PFSK-1 (cell line): Measurements from ENCODE around the gene GNPNAT1.

Experiments
- FOXP2 ChIP-seq: optimal IDR thresholded peaks from 2 replicates; pipeline ENCODE3; 2011; ENCODE audit warnings: borderline replicate concordance, control low read depth, inconsistent platforms; ENCODE audit not compliant: insufficient read depth; ENCODE audit errors: extremely low read length, extremely low read depth
- POLR2AphosphoS5 ChIP-seq: IDR thresholded peaks from 2 replicates; pipeline ENCODE4 v1.6.1; 2012; ENCODE audit warnings: low read depth, mild to moderate bottlenecking, control low read depth, low read length, moderate library complexity
- SIN3A ChIP-seq: IDR thresholded peaks from 2 replicates; pipeline ENCODE4 v1.6.1; 2012; ENCODE audit warnings: mild to moderate bottlenecking, low read length, moderate library complexity, borderline replicate concordance; ENCODE audit not compliant: insufficient read depth
- TAF1 ChIP-seq: IDR thresholded peaks from 2 replicates; pipeline ENCODE4 v1.6.1; 2012; ENCODE audit warnings: low read length, control low read depth, borderline replicate concordance; ENCODE audit not compliant: insufficient read depth
- TF ChIP-seq, protein P1 (sequence below), 2 experiments: IDR thresholded peaks; 2 replicates each; pipeline versions ENCODE4 v1.6.1 to v1.8.0; 2011 to 2012; ENCODE audit warnings: low read depth in 2 of 2, low read length in 2 of 2, control low read depth in 1 of 2, inconsistent platforms in 1 of 2, mild to moderate bottlenecking in 1 of 2, moderate library complexity in 1 of 2; ENCODE audit not compliant: insufficient read depth in 1 of 2

The GNPNAT1 gene

DNA sequence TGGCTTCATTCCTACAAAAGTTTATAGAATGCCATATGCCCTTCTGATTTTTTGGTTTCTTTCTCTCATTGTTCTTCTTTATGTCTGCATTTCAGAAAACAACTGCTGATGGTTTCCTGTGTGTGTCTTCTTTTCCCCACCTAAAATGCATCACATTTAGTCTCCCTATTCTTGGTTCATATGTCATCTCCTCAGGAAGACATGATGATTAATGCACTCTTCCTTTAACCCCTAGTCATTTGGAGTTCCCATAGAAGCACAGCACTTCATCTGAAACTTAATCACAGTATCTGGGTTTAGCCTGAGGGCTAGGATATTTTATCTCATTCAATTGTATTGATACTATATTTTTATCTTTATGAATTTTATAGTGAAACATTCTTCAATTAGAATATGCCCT, 21.5 kb downstream of the GNPNAT1 start:
- no peak for TF ChIP-seq SIN3A
- TF ChIP-seq, protein P1, sequence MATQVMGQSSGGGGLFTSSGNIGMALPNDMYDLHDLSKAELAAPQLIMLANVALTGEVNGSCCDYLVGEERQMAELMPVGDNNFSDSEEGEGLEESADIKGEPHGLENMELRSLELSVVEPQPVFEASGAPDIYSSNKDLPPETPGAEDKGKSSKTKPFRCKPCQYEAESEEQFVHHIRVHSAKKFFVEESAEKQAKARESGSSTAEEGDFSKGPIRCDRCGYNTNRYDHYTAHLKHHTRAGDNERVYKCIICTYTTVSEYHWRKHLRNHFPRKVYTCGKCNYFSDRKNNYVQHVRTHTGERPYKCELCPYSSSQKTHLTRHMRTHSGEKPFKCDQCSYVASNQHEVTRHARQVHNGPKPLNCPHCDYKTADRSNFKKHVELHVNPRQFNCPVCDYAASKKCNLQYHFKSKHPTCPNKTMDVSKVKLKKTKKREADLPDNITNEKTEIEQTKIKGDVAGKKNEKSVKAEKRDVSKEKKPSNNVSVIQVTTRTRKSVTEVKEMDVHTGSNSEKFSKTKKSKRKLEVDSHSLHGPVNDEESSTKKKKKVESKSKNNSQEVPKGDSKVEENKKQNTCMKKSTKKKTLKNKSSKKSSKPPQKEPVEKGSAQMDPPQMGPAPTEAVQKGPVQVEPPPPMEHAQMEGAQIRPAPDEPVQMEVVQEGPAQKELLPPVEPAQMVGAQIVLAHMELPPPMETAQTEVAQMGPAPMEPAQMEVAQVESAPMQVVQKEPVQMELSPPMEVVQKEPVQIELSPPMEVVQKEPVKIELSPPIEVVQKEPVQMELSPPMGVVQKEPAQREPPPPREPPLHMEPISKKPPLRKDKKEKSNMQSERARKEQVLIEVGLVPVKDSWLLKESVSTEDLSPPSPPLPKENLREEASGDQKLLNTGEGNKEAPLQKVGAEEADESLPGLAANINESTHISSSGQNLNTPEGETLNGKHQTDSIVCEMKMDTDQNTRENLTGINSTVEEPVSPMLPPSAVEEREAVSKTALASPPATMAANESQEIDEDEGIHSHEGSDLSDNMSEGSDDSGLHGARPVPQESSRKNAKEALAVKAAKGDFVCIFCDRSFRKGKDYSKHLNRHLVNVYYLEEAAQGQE (IDR thresholded peaks at IDR 0.05; ENCODE audit: insufficient read depth in 1 of 2, low read depth in 2 of 2, low read length in 2 of 2) = no peak
- TF ChIP-seq TAF1 = no peak
- no peak for TF ChIP-seq FOXP2
- TF ChIP-seq POLR2AphosphoS5 = no peak

DNA sequence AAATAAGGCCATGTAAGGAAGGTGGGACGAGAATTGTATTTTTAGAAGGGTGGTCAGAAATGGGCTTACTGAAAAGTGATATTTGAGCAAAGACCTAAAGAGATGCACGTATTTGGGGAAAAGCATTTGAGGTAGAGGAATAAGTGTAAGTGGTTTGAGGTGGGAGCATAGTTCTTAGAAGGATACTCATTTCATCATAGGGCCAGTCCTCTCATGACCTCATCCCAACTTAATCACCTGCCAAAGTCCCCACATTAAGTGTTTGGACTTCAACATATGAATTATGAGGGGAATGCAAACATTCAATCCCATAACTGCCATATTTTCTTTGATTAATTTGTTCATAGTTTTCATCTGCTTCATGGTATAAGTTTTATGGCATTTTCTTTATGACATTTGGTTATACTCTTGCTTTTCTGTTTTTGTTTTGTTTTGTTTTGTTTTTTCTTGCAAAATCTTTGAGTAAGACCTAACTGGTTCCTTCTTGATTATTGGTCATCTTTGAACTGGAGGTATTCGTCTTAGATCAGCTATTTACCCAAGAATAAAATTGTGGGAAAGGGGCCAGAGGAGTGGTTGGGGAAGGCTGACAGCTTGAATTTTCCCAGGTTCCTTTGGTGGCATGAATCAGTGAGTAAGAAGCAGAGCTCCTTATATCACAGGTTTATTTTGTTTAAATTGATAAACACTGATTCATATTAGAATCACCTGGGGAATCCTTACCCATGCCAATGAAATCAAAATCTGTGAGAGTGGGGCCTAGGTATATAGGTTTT, 24.2 kb downstream of the GNPNAT1 start:
- TF ChIP-seq FOXP2 (no peak), TAF1 (no peak), POLR2AphosphoS5 (no peak), SIN3A (no peak)
- TF ChIP-seq, protein P1 (IDR thresholded peaks at IDR 0.05; ENCODE audit: insufficient read depth in 1 of 2, low read depth in 2 of 2, low read length in 2 of 2) = no peak

DNA sequence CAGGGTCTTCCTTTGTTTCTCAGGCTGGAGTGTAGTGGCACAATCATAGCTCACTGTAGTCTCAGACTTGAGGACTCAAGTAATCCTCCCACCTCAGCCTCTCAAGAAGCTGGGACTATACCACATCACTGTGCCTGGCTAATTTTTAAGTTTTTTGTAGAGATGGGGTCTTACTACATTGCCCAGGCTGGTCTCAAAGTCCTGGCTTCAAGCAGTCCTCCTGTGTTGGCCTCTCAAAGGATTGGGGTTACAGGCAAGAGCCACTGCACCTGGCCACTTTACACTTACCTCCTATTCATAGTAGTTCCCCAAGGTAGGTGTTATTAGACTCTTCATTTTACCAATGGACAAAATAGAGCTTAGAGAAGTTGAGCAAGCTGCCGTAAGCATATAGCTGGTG, 32.3 kb downstream of the GNPNAT1 start:
- TF ChIP-seq POLR2AphosphoS5 (no peak), SIN3A (no peak), FOXP2 (no peak), TAF1 (no peak)
- TF ChIP-seq, protein P1 (IDR thresholded peaks at IDR 0.05; ENCODE audit: insufficient read depth in 1 of 2, low read depth in 2 of 2, low read length in 2 of 2) = no peak

DNA sequence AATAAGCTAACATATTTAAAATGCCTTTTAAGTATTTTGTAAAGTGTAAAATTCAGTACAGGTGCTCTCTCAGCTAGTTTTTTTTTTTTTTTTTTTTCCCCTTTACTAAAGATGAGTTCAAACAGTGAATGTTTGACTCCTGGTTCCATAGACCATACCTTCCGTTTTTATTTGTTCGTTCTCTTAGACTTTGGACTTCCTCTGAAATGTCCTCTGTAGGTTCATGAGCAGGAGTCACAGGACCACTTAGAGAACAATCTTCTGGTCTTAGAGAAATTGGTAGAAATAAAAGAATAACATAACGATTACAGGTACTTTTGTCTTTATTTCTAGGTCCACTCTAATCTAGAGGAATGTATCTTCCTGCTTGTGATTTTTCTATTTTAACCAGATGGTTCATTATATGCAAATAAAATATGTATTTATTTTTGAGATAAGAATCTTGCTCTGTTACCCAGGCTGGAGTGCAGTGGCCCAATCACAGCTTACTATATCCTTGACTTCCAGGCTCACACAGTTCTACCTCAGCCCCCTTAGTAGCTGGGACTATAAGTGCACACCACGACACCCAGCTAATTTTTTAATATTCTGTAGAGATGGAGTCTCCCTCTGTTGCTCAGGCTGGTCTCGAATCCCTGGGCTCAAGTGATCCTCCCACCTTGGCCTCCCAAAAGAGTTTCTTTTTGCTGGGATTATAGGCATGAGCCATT, 35.6 kb downstream of the GNPNAT1 start:
- TF ChIP-seq SIN3A (no peak), TAF1 (no peak)

DNA sequence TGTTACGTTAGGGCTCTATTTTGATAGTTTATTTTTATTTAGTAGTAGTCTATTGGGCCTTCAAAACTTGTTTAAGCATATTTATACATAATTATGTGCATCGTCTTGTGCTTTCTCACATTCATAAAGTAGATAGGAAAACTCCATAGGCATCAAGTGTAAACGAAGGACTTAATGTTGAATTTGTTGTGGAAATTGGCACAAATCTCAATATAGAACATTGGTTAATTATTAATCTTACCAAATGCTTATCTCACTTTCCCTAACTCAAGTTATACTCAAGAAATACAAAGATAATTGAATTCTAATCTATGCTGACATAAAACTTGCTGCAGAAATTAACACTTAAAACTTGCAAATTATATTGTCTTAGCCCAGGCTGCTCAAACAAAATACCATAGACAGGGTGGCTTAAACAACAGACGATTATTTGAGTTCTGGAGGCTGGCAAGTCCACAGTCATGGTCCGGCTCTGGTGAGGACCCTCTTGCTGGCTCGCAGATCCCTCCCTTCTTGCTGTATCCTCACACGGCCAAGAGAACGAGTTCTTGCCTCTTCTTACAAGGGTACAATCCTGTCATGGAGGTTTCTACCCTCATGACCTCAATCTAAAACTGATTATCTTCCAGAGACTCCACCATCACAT, 42.6 kb downstream of the GNPNAT1 start:
- TF ChIP-seq, protein P1 (IDR thresholded peaks at IDR 0.05; ENCODE audit: insufficient read depth in 1 of 2, low read depth in 2 of 2, low read length in 2 of 2) = no peak
- no peak for TF ChIP-seq FOXP2
- no peak for TF ChIP-seq SIN3A
- no peak for TF ChIP-seq TAF1
- no peak for TF ChIP-seq POLR2AphosphoS5
